NCI-H128 (cell line): ENCODE results near the gene RAB7A.

Experiments used
- DNase-seq: peaks from one replicate; lab custom pipeline; 2025; ENCODE audit not compliant: unreplicated experiment; lab: John Stamatoyannopoulos, UW

RAB7A gene

DNA sequence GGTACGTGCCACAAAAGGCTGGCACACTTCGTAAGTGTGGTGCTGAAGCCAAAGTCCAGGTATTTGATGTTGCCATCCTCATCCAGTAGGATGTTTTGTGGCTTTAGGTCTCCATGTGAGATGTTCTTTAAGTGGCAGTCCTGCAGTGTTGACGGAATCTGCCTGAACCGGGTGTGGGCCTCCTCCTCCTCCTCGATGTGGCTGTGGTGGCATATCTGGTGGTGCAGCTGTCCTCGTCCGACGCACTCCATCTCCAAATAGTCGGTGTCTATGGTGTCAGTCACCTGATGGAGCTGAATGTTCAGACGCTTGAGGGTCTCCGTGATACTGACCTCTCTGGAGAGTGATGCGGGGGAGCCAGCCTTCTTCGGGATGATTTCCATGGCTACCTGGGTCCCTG, 123.0 kb downstream of the RAB7A start:
- no peak for DNase-seq

GRCh38 chr3:128849911-128850455, 124.0 kb downstream of the RAB7A start:
- DNase-seq: no peak

- no peak for DNase-seq
These were observed 124.6 kb downstream of the RAB7A start for GRCh38 chr3:128850544-128850943.

DNA sequence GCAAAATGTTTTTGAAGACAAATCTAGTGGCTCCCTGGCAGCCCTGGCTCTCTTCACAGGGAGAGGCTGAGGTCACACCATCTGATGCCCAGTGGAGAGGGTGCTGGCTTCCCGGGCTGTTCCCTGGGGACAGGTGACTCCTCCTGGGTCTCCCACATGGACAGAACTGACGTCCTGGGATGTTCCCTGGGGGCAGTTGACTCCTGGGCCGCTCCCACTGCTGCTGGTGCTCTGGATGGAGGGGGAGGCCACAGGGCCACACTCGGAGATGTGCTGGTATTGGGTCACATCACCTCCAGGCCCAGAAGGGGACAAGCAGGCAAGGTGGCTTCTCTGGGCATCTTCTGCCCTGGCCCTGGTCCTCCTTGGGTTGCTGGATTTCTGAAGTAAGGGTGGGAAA, 125.6 kb downstream of the RAB7A start:
- no peak for DNase-seq

DNA sequence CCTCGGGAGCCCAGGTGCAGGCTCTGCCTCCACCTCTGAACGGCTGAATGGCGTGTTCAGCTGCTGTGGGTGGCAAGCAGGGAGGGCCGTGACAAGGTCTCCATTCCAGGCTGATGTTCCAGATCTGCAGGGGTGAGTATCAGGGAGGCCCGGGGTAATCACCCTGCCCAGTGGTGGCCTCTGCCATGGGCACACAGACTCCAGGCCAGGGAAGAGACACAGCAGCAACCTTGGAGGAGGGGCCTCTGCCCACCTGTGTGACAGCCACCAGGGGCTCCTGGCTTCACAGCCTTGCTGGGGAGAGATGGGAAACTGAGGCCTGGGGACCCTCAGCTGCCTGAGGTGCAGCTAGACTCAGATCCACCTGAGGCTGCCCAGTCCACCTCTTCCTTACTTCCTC, 127.8 kb downstream of the RAB7A start:
- DNase-seq: no peak

DNA sequence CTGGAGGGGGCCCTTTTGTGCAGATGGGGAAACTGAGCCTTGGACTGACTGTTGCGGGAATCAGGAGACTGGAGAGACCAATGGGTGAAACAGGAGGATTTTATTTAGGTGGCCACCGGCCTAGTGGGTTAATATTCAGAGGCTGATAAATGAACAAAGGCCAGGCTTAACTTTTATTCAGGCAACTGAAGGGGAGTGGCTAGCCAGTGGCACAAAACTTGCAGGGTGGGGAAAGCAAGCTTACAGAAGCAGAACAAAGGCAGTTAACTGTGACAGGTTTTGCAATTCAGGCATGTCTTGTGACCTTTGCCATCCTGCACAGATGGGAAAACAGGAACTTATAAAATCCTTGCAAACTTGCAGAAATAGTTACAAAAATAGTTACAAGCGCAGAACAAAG, 128.5 kb downstream of the RAB7A start:
- DNase-seq: no peak

DNA sequence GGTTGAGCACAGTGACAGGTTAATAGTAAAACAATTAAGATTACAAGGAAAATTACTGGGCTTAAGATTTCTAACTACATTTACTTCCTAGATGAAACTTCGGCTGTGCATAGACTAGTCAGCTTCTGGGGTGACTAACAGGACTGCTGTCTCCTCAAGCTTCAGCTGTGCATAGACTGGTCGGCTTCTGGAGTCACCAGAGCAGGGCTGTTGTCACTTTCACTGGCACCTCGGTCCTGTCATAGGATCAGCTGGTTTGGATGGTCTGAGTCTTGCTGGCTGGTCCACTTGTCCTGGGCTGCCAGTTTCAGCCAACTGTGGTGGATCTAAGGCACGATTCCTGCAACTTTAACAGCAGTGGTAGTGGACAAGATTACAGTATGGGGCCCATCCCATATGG, 129.6 kb downstream of the RAB7A start:
- DNase-seq: no peak

DNA sequence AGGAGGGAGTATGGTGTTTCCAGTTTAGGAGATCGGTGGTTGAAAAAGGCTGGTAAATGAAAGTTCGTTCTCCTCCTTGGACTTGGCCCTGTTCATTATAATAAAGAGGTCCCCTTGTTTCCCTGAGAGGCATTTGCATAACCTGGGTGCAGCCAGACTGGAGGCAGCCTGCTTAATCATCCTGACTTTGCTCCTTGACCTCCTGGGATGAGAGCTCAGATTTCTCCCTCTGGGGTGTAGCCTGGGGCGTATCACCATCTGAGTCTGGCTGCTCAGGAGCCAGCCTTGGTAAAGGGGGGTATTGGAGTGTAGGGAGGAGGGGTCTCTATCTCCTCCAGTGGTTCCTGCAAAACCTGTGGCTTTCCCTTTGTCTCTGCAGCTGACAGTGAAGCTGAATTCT, 132.2 kb downstream of the RAB7A start:
- DNase-seq: no peak

DNA sequence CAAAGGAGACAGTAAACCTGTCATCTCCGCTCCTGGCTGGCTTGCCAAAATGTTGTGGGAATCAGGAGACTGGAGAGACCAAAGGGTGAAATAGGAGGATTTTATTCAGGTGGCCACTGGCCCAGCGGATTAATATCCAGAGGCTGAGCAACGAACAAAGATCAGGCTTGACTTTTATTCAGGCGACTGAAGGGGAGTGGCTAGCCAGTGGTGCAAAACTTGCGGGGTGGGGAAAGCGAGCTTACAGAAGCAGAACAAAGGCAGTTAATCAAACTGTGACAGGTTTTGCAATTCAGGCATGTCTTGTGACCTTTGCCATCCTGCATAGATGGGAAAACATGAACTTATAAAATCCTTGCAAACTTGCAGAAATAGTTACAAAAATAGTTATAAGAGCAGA, 133.6 kb downstream of the RAB7A start:
- DNase-seq: no peak

DNA sequence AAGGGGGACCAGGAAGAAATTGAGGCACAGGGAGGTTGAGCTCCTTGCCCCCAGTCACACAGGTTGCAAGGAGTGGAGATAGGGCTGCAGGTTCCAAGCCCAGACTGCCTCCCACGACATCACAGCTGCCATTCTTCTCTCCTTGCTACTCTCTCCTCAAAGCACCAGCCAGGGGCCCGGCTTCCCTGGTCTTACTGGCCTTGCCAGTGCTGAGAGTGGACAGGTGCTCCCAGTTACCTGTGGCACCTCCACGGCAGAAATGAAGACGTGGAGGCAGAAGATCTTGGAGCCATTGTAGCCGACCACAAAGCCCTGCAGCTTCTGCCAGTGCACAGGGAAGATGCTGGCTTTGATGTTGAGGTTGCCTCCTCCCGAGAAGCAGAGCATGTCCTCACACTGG, 135.5 kb downstream of the RAB7A start:
- no peak for DNase-seq

DNA sequence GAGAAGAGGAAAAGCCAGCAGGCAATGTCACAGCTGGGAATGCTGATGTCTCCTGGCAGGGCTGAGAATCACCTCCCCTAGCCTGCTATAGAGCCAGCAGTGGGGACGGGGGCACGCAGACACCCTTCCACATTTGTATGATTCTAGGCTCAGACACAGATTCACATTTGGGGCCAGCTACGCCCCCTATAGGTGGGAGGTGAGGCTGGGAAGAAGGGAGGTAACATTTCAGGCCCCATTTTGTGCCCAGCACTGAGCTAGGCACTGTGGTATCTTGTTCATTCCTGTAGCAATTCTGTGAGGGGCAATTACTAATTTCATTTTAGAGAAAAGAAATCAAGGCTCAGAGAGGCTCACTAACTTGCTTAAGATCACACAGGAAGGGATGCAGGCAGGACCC, 137.6 kb downstream of the RAB7A start:
- no peak for DNase-seq
